Common myeloid progenitor, CD34-positive (primary cell): ENCODE results near the gene FBXW2.

ENCODE experiments used
- CTCF ChIA-PET: fragments of 350-600 bp; sonication (Branson Sonifier 250); formaldehyde crosslinking; loops from one replicate; lab custom pipeline; 2021; ENCODE audit warnings: antibody characterized with exemption; lab: Charles Lee
- POLR2A ChIA-PET: fragments of 350-600 bp; sonication (Branson Sonifier 250); formaldehyde crosslinking; loops from one replicate; lab custom pipeline; 2021; ENCODE audit warnings: antibody characterized with exemption; lab: Charles Lee
- DNase-seq, 3 donors: peaks; one replicate each; pipeline versions ENCODE4 v3.0.0 to v3.0.0-alpha.2; 2013
- H3K27ac ChIP-seq, 2 experiments: 1 replicate in 1 of 2; 2 replicates in 1 of 2; pipeline ENCODE4 v1.7.0; 2013; ENCODE audit warnings: inconsistent platforms in 2 of 2, low read length in 2 of 2, mild to moderate bottlenecking in 2 of 2, low read depth in 1 of 2, moderate library complexity in 1 of 2; ENCODE audit not compliant: severe bottlenecking in 2 of 2, insufficient read depth in 1 of 2, poor library complexity in 1 of 2
- H3K27me3 ChIP-seq, 5 experiments: replicated peaks in 2 of 5; 1 replicate in 3 of 5; 2 replicates in 2 of 5; pipeline versions ENCODE4 v1.6.1 to v1.7.0; 2013; ENCODE audit warnings: low read length in 4 of 5, mild to moderate bottlenecking in 2 of 5, moderate library complexity in 2 of 5, inconsistent platforms in 1 of 5; ENCODE audit not compliant: insufficient read depth in 5 of 5, control insufficient read depth in 4 of 5
- H3K36me3 ChIP-seq, 4 experiments: 1 replicate in 2 of 4; 2 replicates in 2 of 4; pipeline versions ENCODE4 v1.6.1 to v1.7.0; 2013; ENCODE audit warnings: low read length in 3 of 4, control low read depth in 1 of 4, mild to moderate bottlenecking in 1 of 4; ENCODE audit not compliant: control insufficient read depth in 4 of 4, insufficient read depth in 4 of 4
- H3K4me1 ChIP-seq, 4 experiments: 1 replicate in 3 of 4; 2 replicates in 1 of 4; pipeline versions ENCODE4 v1.6.1 to v1.7.1; 2013; ENCODE audit warnings: low read length in 3 of 4, mild to moderate bottlenecking in 3 of 4, control low read depth in 1 of 4, inconsistent platforms in 1 of 4, moderate library complexity in 1 of 4; ENCODE audit not compliant: control insufficient read depth in 4 of 4, insufficient read depth in 4 of 4; ENCODE audit errors: control extremely low read depth in 1 of 4
- H3K4me3 ChIP-seq, 7 experiments: 1 replicate in 4 of 7; 2 replicates in 3 of 7; pipeline versions ENCODE4 v1.5.1 to v1.7.0; 2013; ENCODE audit warnings: mild to moderate bottlenecking in 7 of 7, low read length in 6 of 7, moderate library complexity in 6 of 7, inconsistent platforms in 2 of 7, low read depth in 2 of 7, control low read depth in 1 of 7; ENCODE audit not compliant: insufficient read depth in 4 of 7, control insufficient read depth in 1 of 7; ENCODE audit errors: extremely low read depth in 1 of 7
- H3K9me3 ChIP-seq, 5 experiments: 1 replicate in 4 of 5; 2 replicates in 1 of 5; pipeline versions ENCODE4 v1.6.1 to v1.7.1; 2013; ENCODE audit warnings: low read length in 4 of 5, mild to moderate bottlenecking in 2 of 5, inconsistent platforms in 1 of 5, low read depth in 1 of 5, moderate library complexity in 1 of 5; ENCODE audit not compliant: control insufficient read depth in 4 of 5, insufficient read depth in 2 of 5; ENCODE audit errors: control extremely low read depth in 1 of 5
- WGBS: methylation state at CpG from one replicate; pipeline ENCODE4 v1.1.5; 2013; ENCODE audit not compliant: insufficient coverage; 5-methylcytosine and 5-hydroxymethylcytosine counted together

Gene FBXW2

DNA sequence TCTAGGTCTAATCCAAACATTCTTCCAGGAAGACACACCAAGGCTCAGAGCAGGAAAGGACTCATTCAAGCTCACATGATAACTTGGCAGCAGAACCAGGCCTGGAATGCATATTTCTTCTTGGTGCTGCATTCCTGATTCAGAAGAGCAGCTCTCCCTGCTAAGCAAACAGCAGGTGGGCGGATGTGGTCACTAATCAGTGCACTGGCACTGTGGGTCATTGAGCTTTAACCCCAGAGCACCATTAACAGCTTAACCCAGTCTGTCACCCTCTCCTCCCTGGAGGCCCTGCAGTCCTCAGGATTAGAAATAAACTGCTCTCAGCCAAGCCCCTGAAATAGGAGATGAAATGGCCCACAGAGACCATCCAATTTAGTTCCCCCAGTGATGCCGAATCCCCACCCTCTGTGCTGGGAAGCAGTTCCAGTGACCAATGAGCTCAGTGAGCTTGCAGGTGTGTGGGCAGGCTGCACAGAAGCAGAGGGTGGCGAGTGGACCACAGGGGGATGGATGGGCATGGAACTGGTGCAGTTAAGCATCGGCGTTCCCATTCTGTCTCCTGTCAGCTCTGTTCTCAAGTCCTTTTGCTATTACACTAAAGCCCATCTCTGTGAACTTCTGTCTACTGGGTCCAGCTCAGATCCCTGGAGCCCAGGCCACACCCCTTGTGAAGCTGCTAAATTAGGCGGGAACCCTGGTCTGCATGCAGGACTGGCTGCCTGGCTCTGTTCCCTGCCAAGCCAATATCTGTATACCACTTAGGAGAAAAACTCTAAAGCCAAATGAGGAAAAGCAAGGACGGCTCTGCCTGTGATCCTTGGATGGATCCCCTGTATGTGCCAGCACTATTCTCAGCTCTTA lies 62.3 kb downstream of the FBXW2 start:
- 98% methylated on average over 6 of the region's 7 CpGs for WGBS
- peaks cover 8 to 24% (median 19%) of the 10 kb centered on the region in 4 experiments for H3K4me1 ChIP-seq
- ChIA-PET POLR2A (interaction anchor here (0.6 kb wide), 1 partner anchor 388 kb away, joined by 5 read pairs; no protein-coding TSS in a partner anchor), CTCF (interaction anchor here (1.5 to 1.8 kb wide), 2 partner anchors 14 to 24 kb away, joined by 5 read pairs; no protein-coding TSS in a partner anchor)
- no peak overlapping the region for H3K27ac ChIP-seq
- H3K9me3 ChIP-seq, result no peaks in the 10 kb centered on the region
- no peaks in the 10 kb centered on the region for H3K27me3 ChIP-seq
- H3K36me3 ChIP-seq, result no peaks in the 10 kb centered on the region
- DNase-seq, result no peak
- no peak overlapping the region for H3K4me3 ChIP-seq

- peaks cover 3 to 13% (median 10%) of the 10 kb centered on the region in 4 experiments for H3K4me1 ChIP-seq
- no peak overlapping the region for H3K27ac ChIP-seq
- H3K9me3 ChIP-seq, result no peaks in the 10 kb centered on the region
- DNase-seq, result no peak
- ChIA-PET CTCF (interaction anchor here (1.5 kb wide), 1 partner anchor 14 kb away, joined by 4 read pairs; no protein-coding TSS in a partner anchor), POLR2A (no interaction called here)
- no peaks in the 10 kb centered on the region for H3K27me3 ChIP-seq
- H3K4me3 ChIP-seq, result no peak overlapping the region
- WGBS, result 54% methylated on average over 5 of the region's 5 CpGs
- no peaks in the 10 kb centered on the region for H3K36me3 ChIP-seq
Observed at GRCh38 chr9:120729791-120730241, 63.4 kb downstream of the FBXW2 start.

- no peak overlapping the region for H3K27ac ChIP-seq
- ChIA-PET POLR2A (no interaction called here), CTCF (no interaction called here)
- H3K27me3 ChIP-seq, result no peaks in the 10 kb centered on the region
- 100% methylated on average over 2 of the region's 2 CpGs for WGBS
- no peak for DNase-seq
- H3K4me3 ChIP-seq, result no peak overlapping the region
- peaks cover 0 to 10% (median 5%) of the 10 kb centered on the region in 4 experiments for H3K4me1 ChIP-seq
- H3K9me3 ChIP-seq, result no peaks in the 10 kb centered on the region
- no peaks in the 10 kb centered on the region for H3K36me3 ChIP-seq
Observed at GRCh38 chr9:120726484-120726883, 66.7 kb downstream of the FBXW2 start.

DNA sequence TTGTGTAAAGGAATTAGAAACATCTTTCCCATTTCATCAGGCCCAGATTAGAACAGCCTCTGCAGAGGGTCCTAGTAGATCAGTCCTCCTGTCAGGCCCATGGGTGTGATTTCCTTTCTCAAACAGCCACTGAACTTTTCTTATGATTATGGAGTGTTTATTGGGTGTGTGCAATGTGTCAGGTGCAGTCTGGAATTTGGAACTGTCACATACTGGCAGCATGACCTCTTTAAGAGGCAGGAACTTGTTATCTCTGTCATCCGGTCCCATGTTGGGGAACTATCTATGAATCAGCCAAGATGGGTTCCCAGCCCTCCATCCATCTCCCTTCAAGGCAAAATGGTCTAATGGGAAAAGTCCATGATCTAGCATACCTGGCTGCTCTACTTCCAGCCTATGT lies 67.3 kb downstream of the FBXW2 start:
- Histone ChIP-seq H3K27me3 (no peaks in the 10 kb centered on the region), H3K27ac (no peak overlapping the region), H3K4me3 (no peak overlapping the region), H3K36me3 (no peaks in the 10 kb centered on the region), H3K4me1 (peaks cover 0 to 10% (median 5%) of the 10 kb centered on the region in 4 experiments), H3K9me3 (no peaks in the 10 kb centered on the region)
- 56% methylated on average over 1 of the region's 1 CpG for WGBS
- ChIA-PET CTCF (no interaction called here), POLR2A (no interaction called here)
- DNase-seq, result no peak

DNA sequence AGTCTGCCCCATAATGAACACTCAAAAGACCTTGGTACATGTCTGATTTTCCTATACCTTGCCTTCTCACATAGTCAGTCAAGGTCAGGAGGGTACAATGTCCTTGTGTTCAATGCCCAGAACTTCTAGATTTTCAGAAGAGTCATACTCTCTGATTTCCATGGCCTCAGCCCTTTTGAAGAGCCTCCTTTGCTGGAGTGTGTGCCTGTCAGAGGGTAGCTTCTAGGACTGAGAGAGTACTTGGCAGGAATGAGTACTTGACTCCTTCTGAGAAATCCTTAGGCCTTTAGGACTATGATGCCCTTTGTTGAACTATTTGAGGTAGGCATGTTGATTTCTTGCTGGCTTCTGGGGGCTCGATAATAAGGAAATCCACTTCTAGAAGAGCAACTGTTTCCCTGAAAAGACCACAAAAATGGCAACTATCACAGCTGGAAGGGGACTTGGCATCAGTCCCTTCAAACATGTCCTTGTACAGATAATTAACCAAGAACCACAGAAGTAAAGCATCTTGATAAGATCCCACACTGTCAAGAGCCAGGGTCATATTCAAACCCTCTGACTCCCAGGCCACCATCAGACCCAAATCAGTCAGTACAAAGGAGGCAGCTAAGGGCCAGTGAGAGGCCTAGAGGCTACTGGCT lies 68.3 kb downstream of the FBXW2 start:
- H3K36me3 ChIP-seq, result no peaks in the 10 kb centered on the region
- CTCF ChIA-PET, result interaction anchor here (0.7 to 1.5 kb wide), 2 partner anchors 10 to 13 kb away, joined by 3 to 4 read pairs; partner anchors contain the start of gene MEGF9
- no peak overlapping the region for H3K27ac ChIP-seq
- 10% methylated on average over 1 of the region's 1 CpG for WGBS
- peak in 2 of 3 donors; percentile 65 to 78 for DNase-seq
- H3K9me3 ChIP-seq, result no peaks in the 10 kb centered on the region
- no peak overlapping the region for H3K4me3 ChIP-seq
- H3K27me3 ChIP-seq, result no peaks in the 10 kb centered on the region
- POLR2A ChIA-PET, result no interaction called here
- H3K4me1 ChIP-seq, result peaks cover 0 to 8% (median 5%) of the 10 kb centered on the region in 4 experiments

DNA sequence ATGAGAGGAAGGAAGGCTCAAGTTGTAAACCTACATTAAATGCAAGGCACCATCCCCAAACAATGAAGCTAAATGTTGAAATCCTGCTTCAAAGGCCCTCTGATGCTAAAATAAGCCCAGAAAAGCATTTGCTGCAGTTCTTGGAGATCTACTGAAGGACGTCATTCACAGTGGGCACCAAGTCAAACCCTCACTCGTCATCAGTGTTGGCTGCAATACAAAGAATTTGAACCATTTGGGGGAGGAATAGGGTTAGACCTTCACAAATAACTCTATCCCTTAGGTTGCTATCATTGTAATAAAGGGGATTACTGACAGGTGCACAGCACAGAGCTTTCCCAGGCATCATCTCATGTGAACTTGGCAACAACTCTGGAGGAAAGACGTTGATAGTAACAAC lies 69.7 kb downstream of the FBXW2 start:
- no peak for DNase-seq
- Histone ChIP-seq H3K9me3 (no peaks in the 10 kb centered on the region), H3K27ac (no peak overlapping the region), H3K36me3 (no peaks in the 10 kb centered on the region), H3K4me3 (no peak overlapping the region), H3K27me3 (no peaks in the 10 kb centered on the region), H3K4me1 (peaks cover 0 to 2% (median 0%) of the 10 kb centered on the region in 4 experiments)
- ChIA-PET CTCF (interaction anchor here (1.5 kb wide), 1 partner anchor 11 kb away, joined by 4 read pairs; no protein-coding TSS in a partner anchor), POLR2A (no interaction called here)
- WGBS, result 100% methylated on average over 1 of the region's 3 CpGs
